GM23248 (cell line): ENCODE results near the gene HOXB3.

Experiments
- EZH2 ChIP-seq: fragments of 200-600 bp; sonication (generic); IDR thresholded peaks from 2 replicates; pipeline ENCODE4 v1.6.1; 2018; ENCODE audit warnings: antibody characterized with exemption, mild to moderate bottlenecking; ENCODE audit not compliant: insufficient read depth, poor library complexity, severe bottlenecking
- EZH2phosphoT487 ChIP-seq: fragments of 200-600 bp; sonication (generic); IDR thresholded peaks from 2 replicates; pipeline ENCODE4 v1.6.1; 2018; ENCODE audit warnings: antibody characterized with exemption, moderate library complexity, mild to moderate bottlenecking, low read depth; ENCODE audit not compliant: insufficient read depth

DNA sequence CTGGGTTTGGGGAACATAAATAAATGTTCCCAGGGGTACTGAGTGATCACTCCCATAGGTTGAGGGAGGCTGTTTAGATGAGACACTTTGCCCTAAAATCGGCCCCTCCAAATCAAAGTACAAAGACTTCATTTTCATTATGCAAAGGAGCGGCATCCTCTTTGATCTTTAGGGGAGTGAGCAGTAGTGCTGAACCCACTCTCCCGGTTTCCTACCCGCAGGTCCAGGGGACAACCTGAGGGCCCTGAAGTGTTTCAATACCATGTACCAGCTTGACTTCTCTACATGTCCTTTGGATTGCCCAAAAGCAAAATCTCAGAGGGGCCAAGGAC lies 11.1 kb upstream of the HOXB3 start:
- TF ChIP-seq EZH2 (no peak), EZH2phosphoT487 (no peak)
